GM03348 (cell line): Measurements from ENCODE around the gene LACTB.

Experiments used
- DNase-seq: peaks from one replicate; pipeline ENCODE4 v3.0.0; 2012; ENCODE audit warnings: low spot score

Gene LACTB, protein sequence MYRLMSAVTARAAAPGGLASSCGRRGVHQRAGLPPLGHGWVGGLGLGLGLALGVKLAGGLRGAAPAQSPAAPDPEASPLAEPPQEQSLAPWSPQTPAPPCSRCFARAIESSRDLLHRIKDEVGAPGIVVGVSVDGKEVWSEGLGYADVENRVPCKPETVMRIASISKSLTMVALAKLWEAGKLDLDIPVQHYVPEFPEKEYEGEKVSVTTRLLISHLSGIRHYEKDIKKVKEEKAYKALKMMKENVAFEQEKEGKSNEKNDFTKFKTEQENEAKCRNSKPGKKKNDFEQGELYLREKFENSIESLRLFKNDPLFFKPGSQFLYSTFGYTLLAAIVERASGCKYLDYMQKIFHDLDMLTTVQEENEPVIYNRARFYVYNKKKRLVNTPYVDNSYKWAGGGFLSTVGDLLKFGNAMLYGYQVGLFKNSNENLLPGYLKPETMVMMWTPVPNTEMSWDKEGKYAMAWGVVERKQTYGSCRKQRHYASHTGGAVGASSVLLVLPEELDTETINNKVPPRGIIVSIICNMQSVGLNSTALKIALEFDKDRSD

DNA sequence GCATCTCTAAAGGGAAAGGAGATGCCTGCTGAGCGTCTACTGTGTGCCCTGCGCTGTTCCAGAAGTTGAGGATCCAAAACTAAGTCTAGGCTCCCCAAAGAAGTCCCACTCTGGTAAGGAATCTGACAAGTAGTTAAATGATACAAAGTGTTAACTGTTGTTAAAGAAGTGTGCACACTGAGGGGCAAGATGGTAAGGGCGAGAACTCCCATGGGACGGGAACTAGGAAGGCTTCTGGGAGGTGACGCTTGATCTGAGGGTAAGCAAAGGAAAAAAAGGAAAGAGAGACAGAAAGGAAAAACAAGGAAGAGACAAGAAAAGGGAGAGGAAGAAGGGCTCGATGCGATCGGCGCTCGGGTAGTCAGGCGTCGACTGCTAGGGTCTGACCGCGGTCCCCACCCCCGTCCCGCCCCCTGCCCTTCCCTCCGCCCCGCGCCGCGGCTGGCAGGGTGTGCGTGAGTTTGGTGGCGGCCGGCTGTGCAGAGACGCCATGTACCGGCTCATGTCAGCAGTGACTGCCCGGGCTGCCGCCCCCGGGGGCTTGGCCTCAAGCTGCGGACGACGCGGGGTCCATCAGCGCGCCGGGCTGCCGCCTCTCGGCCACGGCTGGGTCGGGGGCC, at the start of gene LACTB:
Gene LACTB (plus strand): TSS at position 480 of the 620 bp plus-strand sequence. CDS start 11 bp downstream, at position 491.
- DNase-seq: peak; percentile 93

GRCh38 chr15:63072023-63072650, 49.5 kb upstream of the LACTB start:
- no peak for DNase-seq

DNA sequence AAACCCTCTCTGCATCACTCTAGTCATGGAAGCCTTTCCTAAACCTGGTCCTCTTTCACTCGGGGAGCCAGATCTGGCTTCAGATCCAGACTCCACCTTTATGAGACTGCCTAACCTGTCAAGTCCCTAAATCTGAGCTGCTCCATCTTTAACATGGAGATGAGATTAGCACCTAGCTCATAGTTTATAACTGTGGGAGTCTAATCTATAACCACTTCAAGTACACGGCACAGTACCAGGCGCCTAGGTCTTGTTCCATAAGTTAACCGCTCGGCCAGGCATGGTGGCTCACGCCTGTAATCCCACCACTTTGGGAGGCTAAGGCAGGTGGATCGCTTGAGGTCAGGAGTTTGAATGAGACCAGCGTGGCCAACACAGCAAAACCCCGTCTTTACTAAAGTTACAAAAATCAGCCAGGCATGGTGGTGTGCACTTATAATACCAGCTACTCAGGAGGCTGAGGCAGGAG, 48.8 kb upstream of the LACTB start:
- DNase-seq: no peak

DNA sequence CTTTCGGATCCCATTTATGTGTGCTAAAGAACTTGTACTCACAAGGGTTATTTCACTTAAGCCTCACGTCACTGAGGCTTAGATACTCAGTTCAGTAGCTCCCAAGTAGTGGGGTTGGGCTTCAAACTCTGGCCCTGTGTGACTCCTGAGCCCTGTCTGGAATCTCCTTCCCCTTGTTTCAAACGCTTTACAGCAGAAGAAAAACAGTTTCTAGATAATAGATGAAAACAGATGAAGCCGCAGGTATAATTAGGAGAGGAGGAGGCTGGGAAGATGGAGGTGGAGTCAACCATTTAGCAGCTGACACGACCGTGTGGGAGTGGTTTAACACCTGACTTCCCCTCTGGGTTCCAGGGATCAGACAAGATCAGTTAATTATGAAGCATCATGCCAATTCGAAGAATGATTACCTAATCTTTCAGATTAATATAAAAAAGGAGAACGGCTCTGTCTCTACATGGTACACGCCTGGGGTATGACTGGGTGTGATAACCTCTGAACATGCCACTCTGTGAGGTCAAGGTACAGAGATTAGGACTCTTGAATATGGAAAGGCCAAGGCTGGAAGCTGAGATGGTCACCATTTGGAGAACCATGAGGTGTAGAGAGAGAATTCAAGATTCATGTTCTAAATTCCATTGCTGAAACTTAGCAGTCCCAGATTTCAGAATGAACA, 48.0 kb upstream of the LACTB start:
- no peak for DNase-seq

DNA sequence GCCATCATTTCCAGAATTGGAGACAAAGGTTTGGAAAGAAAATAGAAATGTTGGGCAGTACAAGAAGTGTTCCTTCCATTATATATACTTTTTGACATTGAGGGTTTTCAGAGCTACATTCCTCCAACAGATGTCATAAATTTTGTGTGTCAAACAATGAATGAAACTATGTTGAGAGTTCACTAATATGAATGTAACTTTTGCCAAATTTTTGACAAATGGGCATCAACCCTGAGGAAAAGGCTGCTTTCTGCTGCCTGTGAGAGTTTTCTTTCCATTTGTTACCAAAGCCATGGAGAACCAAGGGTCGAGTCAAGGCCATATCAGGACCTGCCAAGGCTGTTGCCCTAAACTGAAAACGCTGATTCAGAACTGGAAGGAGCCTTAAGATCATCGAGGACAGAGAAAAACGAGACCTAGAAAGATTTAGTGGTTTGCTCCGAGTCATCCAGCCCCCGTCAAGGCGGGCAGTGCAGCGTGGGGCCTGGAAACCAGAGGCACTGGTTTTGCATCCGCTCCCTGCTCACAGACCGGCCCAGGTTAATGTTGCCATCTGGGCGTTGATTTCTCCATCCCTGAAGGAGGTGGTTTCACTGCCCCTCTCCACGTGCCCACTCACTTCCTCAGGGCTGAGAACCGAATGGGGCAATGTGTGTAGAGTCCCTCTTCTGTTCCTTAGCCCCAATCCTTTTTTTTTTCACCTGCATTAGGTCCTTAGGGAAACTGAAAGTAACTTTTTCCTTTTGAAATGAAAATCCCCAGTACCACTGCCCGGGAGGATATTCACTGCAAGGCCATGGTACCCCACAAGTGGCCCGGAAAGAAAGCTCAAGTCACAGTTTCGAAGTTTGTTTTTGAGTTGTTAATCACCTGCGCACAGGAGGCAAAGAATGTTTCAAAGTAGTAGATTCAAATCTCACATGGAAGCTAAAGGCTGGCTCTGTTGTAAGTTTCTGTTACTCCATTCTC, 46.4 kb upstream of the LACTB start:
- no peak for DNase-seq

DNA sequence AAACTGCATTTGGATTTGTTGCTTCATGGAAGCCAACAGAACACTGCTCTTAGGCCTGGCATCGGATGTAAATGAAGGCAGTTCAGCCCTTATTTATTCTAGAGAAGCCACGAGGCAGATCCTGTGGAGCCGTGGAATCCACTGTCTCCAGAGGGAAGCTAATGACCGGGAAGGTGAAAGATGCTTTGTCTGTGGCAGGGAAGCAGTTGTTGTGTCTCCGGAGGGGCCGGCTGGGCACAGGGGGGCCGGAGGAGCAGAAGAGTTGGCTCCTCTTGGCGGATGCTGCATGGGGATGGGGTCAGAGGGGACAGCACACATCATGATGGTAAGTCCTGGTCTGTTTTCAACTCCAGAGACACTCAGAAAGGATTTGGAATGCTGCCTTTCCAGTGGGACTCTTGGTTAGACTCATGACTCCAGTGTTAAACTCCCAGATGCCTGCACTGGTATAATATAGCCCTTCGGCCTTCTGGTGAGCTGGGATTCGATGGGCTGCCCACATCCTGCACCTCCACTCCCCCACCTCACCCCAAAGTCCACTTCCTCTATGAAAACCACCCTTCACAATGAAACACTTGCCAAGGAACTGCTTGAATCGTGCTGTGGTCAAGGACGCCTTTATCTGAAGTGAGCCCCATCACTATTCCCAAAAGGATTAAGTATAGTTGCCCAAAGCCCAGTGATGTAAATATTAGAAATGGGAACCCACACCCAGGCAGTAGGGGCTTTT, 45.5 kb upstream of the LACTB start:
- DNase-seq: no peak

DNA sequence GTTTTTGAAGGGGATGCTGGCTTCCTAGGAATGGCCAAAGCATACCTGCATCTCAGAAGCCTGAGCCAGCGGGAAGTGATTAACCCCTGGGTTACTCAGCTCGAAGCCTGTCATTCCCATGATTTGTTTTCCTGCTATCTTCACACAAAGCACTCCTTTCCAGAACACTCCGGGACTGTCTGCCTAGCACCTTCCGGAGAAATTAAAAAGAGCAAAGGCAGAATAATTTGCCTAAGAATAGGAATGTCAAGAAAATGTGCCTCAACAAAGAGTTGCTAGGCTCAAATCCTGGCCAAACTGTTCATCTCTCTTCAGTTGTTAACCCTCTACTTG, 45.0 kb upstream of the LACTB start:
- DNase-seq: no peak

GRCh38 chr15:63077952-63078351, 43.7 kb upstream of the LACTB start:
- DNase-seq: no peak

- peak; percentile 46 for DNase-seq
Measured at GRCh38 chr15:63079947-63080626, 41.6 kb upstream of the LACTB start.

GRCh38 chr15:63080634-63081250, 40.9 kb upstream of the LACTB start:
- no peak for DNase-seq

DNA sequence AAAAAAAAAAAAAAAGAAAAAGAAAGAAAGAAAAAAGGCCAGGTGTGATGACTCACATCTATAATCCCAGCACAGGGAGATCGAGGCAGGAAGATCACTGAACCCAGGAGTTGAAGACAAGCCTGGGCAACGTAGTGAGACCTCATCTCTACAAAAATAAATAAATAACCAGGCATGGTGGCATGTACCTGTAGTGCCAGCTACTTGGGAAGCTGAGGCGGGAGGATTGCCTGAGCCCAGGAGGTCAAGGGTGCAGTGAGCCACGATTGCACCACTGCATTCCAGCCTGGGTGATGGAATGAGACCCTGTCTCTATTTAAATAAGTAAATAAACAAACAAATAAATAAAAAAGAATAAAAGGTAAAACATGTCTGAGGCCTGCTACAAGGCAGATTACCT, 39.3 kb upstream of the LACTB start:
- no peak for DNase-seq

GRCh38 chr15:63083044-63083443, 38.6 kb upstream of the LACTB start:
- DNase-seq: no peak

DNA sequence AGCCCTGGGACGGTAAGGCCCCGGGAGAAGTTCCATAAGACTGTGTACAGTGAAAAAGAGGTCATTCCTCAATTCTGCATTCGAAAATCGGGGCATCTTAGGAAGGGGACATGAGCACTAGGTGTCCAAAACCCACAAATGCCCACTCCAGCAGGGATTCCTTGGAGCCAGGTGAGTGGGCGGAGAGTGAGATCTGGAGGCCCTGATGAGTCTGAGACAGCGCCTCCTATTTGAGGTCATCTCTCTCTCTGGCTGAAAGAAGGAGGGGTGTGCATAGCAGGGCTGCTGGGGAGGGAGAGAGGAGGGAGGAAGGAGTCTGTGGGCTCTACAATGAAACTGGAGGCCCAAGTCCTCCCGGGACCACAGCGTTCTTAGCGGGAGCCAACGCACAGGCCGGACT, 38.1 kb upstream of the LACTB start:
- DNase-seq: no peak

GRCh38 chr15:63084806-63085205, 36.9 kb upstream of the LACTB start:
- DNase-seq: no peak

DNA sequence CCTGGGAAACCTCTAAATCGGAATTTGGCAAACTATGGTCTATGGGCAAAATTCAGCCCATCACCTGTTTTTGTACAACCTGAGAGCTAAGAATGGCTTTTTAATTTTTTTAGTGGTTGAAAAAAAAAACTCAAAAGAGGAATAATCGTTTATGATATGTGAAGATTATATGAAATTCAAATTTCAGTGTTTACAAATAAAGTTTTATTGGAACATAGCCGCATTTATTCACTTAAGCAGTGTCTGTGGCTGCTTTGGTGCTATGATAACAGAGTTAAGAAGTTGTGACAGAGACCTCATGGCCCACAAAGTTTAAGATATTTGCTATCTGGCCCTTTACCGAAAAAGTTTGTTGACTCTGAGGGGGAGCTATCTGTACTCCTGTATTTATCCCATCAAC, 36.4 kb upstream of the LACTB start:
- DNase-seq: no peak

DNA sequence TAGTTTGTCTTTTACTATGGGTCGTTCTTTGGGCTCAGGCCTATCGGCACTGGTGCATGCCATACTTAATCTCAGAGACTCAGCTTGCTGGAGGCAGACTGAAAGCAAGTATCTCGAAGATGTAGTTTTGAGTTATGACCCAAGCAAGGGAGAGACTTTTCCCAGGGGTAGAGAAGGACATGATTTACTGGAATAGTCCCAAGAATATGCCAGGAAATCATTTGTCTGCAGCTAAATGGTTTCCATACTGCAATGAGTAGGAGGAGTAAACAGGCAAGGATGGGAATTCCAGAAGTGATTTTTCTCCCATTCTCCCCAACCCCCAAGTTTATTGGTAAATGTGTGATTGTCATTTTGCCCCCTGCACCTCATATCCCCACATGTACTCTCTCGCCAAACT, 35.4 kb upstream of the LACTB start:
- no peak for DNase-seq

DNA sequence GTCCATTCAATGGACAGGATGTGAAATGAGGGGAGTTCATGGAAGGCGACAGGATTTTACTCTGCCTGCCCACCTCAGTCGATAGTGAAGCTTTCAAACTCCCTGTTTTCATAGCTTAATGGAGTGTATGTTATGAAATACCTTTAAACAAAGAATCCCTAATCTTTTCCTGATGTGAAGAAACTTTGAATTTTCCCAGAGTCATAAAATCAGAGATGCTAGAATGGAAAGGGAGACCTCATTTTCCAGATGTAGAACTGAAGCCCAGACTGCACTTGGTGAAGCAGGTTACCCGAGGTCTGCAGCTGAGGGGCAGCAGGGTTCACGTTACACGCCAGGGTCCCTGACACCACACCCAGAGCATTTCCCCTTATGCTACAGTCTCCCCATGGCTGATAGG, 34.7 kb upstream of the LACTB start:
- DNase-seq: peak; percentile 4

GRCh38 chr15:63088533-63089245, 33.0 kb upstream of the LACTB start:
- no peak for DNase-seq
